Tibial nerve (tissue), 4 donors: ENCODE measurements around the gene FSD2. TPM values are rescaled to one million over a fixed set of nuclear protein-coding genes. Genes with fewer than 3 reads are reported as not detected.

Experiments
- DNase-seq, 2 donors: peaks; one replicate each; pipeline ENCODE4 v3.0.0-alpha.2; 2019; ENCODE audit warnings: low spot score in 2 of 2
- H3K27ac ChIP-seq, 4 donors: fragments of 200-600 bp; sonication (generic) in 3 of 4; one replicate each; pipeline ENCODE4 v1.5.1; 2017 to 2019; ENCODE audit warnings: mild to moderate bottlenecking in 1 of 4
- H3K27me3 ChIP-seq, 2 donors: fragments of 200-600 bp; sonication (generic) in 1 of 2; one replicate each; pipeline versions ENCODE4 v1.5.1 to v1.6.0; 2017 to 2019
- H3K36me3 ChIP-seq, 3 donors: fragments of 200-600 bp; sonication (generic); one replicate each; pipeline ENCODE4 v1.5.1; 2018 to 2019
- H3K4me1 ChIP-seq, 4 donors: fragments of 200-600 bp; sonication (generic) in 3 of 4; one replicate each; pipeline ENCODE4 v1.5.1; 2017 to 2019
- H3K4me3 ChIP-seq, 4 donors: fragments of 200-600 bp; sonication (generic) in 3 of 4; one replicate each; pipeline ENCODE4 v1.5.1; 2017 to 2019; ENCODE audit warnings: mild to moderate bottlenecking in 1 of 4, moderate library complexity in 1 of 4
- H3K9me3 ChIP-seq, 4 donors: fragments of 200-600 bp; sonication (generic) in 3 of 4; one replicate each; pipeline ENCODE4 v1.5.1; 2017 to 2019
- CTCF ChIP-seq, 5 experiments: fragments of 200-600 bp in 3 of 5; fragments of 450-650 bp in 2 of 5; sonication (generic) in 3 of 5; IDR thresholded peaks; one replicate each; pipeline ENCODE4 v1.5.1; 2016 to 2019; ENCODE audit warnings: antibody characterized with exemption in 5 of 5, mild to moderate bottlenecking in 3 of 5, moderate library complexity in 2 of 5
- EP300 ChIP-seq, 2 donors: sonication (generic); formaldehyde crosslinking; IDR thresholded peaks; one replicate each; pipeline ENCODE4 v1.6.1; 2017; ENCODE audit warnings: antibody characterized with exemption in 2 of 2, mild to moderate bottlenecking in 1 of 2
- POLR2A ChIP-seq, 2 donors: fragments of 450-650 bp; IDR thresholded peaks; one replicate each; pipeline ENCODE4 v1.6.1; 2017; ENCODE audit warnings: antibody characterized with exemption in 2 of 2, mild to moderate bottlenecking in 2 of 2, moderate library complexity in 2 of 2
- WGBS, 2 donors: methylation state at CpG; one replicate each; pipeline ENCODE4 v1.1.5; 2018; 5-methylcytosine and 5-hydroxymethylcytosine counted together
- total RNA-seq, 4 donors: library from RNA; depleted of rRNA; stranded (reverse); fragments of >200 nt; gene quantifications; one replicate each; pipeline ENCODE4 v1.1.0, GENCODE V29; 2016

Gene FSD2
- total RNA-seq, 4 donors from 2014 or later, result 0.20 TPM; not detected in 3

- peaks cover 0 to 7% (median 0%) of the 10 kb centered on the region in 4 donors for H3K9me3 ChIP-seq
- peaks cover 0 to 21% (median 0%) of the 10 kb centered on the region in 3 donors for H3K36me3 ChIP-seq
- no peak overlapping the region for H3K4me3 ChIP-seq
- no peak for TF ChIP-seq EP300 (IDR thresholded peaks at IDR 0.05)
- TF ChIP-seq CTCF (IDR thresholded peaks at IDR 0.05), result no peak
- TF ChIP-seq POLR2A (IDR thresholded peaks at IDR 0.05), result no peak
- WGBS, 2 donors, result 75 to 84% methylated on average over 8 of the region's 8 CpGs
- no peak overlapping the region for H3K27ac ChIP-seq
- DNase-seq, result no peak
- H3K4me1 ChIP-seq, result peaks cover 0 to 11% (median 0%) of the 10 kb centered on the region in 4 donors
- no peaks in the 10 kb centered on the region for H3K27me3 ChIP-seq
These were observed 41.8 kb upstream of the FSD2 start for GRCh38 chr15:82847703-82848102.

GRCh38 chr15:82846621-82847020, 40.8 kb upstream of the FSD2 start:
- H3K36me3 ChIP-seq, result peaks cover 0 to 18% (median 0%) of the 10 kb centered on the region in 3 donors
- peaks cover 0 to 11% (median 0%) of the 10 kb centered on the region in 4 donors for H3K4me1 ChIP-seq
- no peak overlapping the region for H3K27ac ChIP-seq
- no peak overlapping the region for H3K4me3 ChIP-seq
- TF ChIP-seq CTCF (IDR thresholded peaks at IDR 0.05) (no peak), EP300 (IDR thresholded peaks at IDR 0.05) (no peak), POLR2A (IDR thresholded peaks at IDR 0.05) (no peak)
- H3K27me3 ChIP-seq, result no peaks in the 10 kb centered on the region
- WGBS, 2 donors, result 68 to 84% methylated on average over 4 of the region's 4 CpGs
- peaks cover 0 to 7% (median 0%) of the 10 kb centered on the region in 4 donors for H3K9me3 ChIP-seq
- DNase-seq, result no peak

- Histone ChIP-seq H3K4me3 (no peak overlapping the region), H3K36me3 (peaks cover 0 to 14% (median 0%) of the 10 kb centered on the region in 3 donors), H3K27ac (no peak overlapping the region), H3K4me1 (peaks cover 0 to 11% (median 0%) of the 10 kb centered on the region in 4 donors), H3K9me3 (peaks cover 0 to 7% (median 0%) of the 10 kb centered on the region in 4 donors), H3K27me3 (no peaks in the 10 kb centered on the region)
- 66 to 72% methylated on average over 7 of the region's 7 CpGs for WGBS, 2 donors
- TF ChIP-seq EP300 (IDR thresholded peaks at IDR 0.05) (no peak), CTCF (IDR thresholded peaks at IDR 0.05) (no peak), POLR2A (IDR thresholded peaks at IDR 0.05) (no peak)
- DNase-seq, result no peak
These were observed 39.8 kb upstream of the FSD2 start for GRCh38 chr15:82845686-82846085.

GRCh38 chr15:82843566-82843965, 37.7 kb upstream of the FSD2 start:
- H3K4me3 ChIP-seq, result no peak overlapping the region
- WGBS, 2 donors, result 89 to 92% methylated on average over 3 of the region's 3 CpGs
- peaks cover 0 to 21% (median 0%) of the 10 kb centered on the region in 3 donors for H3K36me3 ChIP-seq
- no peak for DNase-seq
- H3K27me3 ChIP-seq, result no peaks in the 10 kb centered on the region
- no peak overlapping the region for H3K27ac ChIP-seq
- TF ChIP-seq POLR2A (IDR thresholded peaks at IDR 0.05) (no peak), EP300 (IDR thresholded peaks at IDR 0.05) (no peak), CTCF (IDR thresholded peaks at IDR 0.05) (no peak)
- peaks cover 0 to 7% (median 0%) of the 10 kb centered on the region in 4 donors for H3K9me3 ChIP-seq
- no peaks in the 10 kb centered on the region for H3K4me1 ChIP-seq

- Histone ChIP-seq H3K4me3 (no peak overlapping the region), H3K27ac (no peak overlapping the region), H3K9me3 (peaks cover 0 to 7% (median 0%) of the 10 kb centered on the region in 4 donors), H3K36me3 (peaks cover 5 to 55% (median 6%) of the 10 kb centered on the region in 3 donors), H3K4me1 (no peaks in the 10 kb centered on the region), H3K27me3 (no peaks in the 10 kb centered on the region)
- WGBS, 2 donors, result 97% methylated on average over 4 of the region's 4 CpGs
- TF ChIP-seq EP300 (IDR thresholded peaks at IDR 0.05) (no peak), POLR2A (IDR thresholded peaks at IDR 0.05) (no peak), CTCF (IDR thresholded peaks at IDR 0.05) (no peak)
- no peak for DNase-seq
These were observed 34.3 kb upstream of the FSD2 start for GRCh38 chr15:82840166-82840565.
